Putamen (tissue), 1 donor: ENCODE results near the gene TENT4A.
A peak's percentile ranks its signal among the peaks of the same experiment; 100 is the strongest.

ENCODE experiments used
- DNase-seq: peaks from one replicate; pipeline ENCODE4 v3.0.0-alpha.2; 2016; ENCODE audit warnings: low spot score

TENT4A gene

GRCh38 chr5:6700685-6701355 is 12.4 kb upstream of the TENT4A start:
- no peak for DNase-seq

- no peak for DNase-seq
Observed at GRCh38 chr5:6701491-6701890, 11.7 kb upstream of the TENT4A start.

- no peak for DNase-seq
Observed at GRCh38 chr5:6702633-6703032, 10.6 kb upstream of the TENT4A start.

GRCh38 chr5:6703806-6704205 is 9.4 kb upstream of the TENT4A start:
- DNase-seq = no peak

GRCh38 chr5:6704361-6704851 is 8.8 kb upstream of the TENT4A start:
- peak; percentile 40 for DNase-seq

- DNase-seq = no peak
Observed at GRCh38 chr5:6705088-6705487, 8.1 kb upstream of the TENT4A start.

GRCh38 chr5:6705959-6706358 is 7.3 kb upstream of the TENT4A start:
- DNase-seq = no peak

- no peak for DNase-seq
Observed at GRCh38 chr5:6707852-6708251, 5.4 kb upstream of the TENT4A start.

GRCh38 chr5:6708814-6709213 is 4.4 kb upstream of the TENT4A start:
- no peak for DNase-seq

GRCh38 chr5:6710070-6710469 is 3.2 kb upstream of the TENT4A start:
- no peak for DNase-seq

GRCh38 chr5:6710551-6711318 is 2.5 kb upstream of the TENT4A start:
- DNase-seq = no peak

GRCh38 chr5:6711409-6712141 is 1.7 kb upstream of the TENT4A start:
- no peak for DNase-seq

- no peak for DNase-seq
Observed at GRCh38 chr5:6712142-6712576, 1.1 kb upstream of the TENT4A start.

GRCh38 chr5:6712577-6713273 is 507 bp upstream of the TENT4A start:
- DNase-seq = peak; percentile 98

GRCh38 chr5:6714226-6715041 is 1.2 kb downstream of the TENT4A start:
- DNase-seq = no peak

- DNase-seq = no peak
Observed at GRCh38 chr5:6715271-6715670, 2.0 kb downstream of the TENT4A start.

GRCh38 chr5:6715758-6716628 is 2.8 kb downstream of the TENT4A start:
- DNase-seq = no peak

GRCh38 chr5:6716629-6717149 is 3.5 kb downstream of the TENT4A start:
- no peak for DNase-seq

- no peak for DNase-seq
Observed at GRCh38 chr5:6717247-6717646, 4.0 kb downstream of the TENT4A start.

- no peak for DNase-seq
Observed at GRCh38 chr5:6717687-6718086, 4.5 kb downstream of the TENT4A start.
